H9 (cell line): Measurements from ENCODE around the gene CFAP77. TPM values are rescaled to one million over a fixed set of nuclear protein-coding genes. Genes with fewer than 3 reads are reported as not detected.

Experiments used
- DNase-seq: peaks from one replicate; pipeline ENCODE4 v3.0.0-alpha.2; 2017
- H2AFZ ChIP-seq: one replicate; pipeline ENCODE4 v1.6.1; 2013; ENCODE audit warnings: mild to moderate bottlenecking, low read length, control low read depth, moderate library complexity
- H2AK5ac ChIP-seq: 2 replicates; pipeline ENCODE4 v1.6.1; 2013; ENCODE audit warnings: low read length, control low read depth, mixed read lengths; ENCODE audit not compliant: insufficient read length
- H2BK120ac ChIP-seq: one replicate; pipeline ENCODE4 v1.6.1; 2013; ENCODE audit warnings: low read depth, mild to moderate bottlenecking, low read length, control low read depth, inconsistent platforms; ENCODE audit not compliant: poor library complexity, severe bottlenecking
- H2BK12ac ChIP-seq: 2 replicates; pipeline ENCODE4 v1.6.1; 2013; ENCODE audit warnings: low read length, control low read depth, mixed read lengths, low read depth; ENCODE audit not compliant: insufficient read length
- H2BK15ac ChIP-seq: 2 replicates; pipeline ENCODE4 v1.6.1; 2013; ENCODE audit warnings: low read depth, low read length, control low read depth
- H2BK20ac ChIP-seq: one replicate; pipeline ENCODE4 v1.6.1; 2013; ENCODE audit warnings: low read depth, mild to moderate bottlenecking, low read length, control low read depth, inconsistent platforms; ENCODE audit not compliant: poor library complexity, severe bottlenecking
- H2BK5ac ChIP-seq: 2 replicates; pipeline ENCODE4 v1.6.1; 2013; ENCODE audit warnings: low read length, control low read depth, mixed read lengths; ENCODE audit not compliant: insufficient read length
- H3K14ac ChIP-seq: 2 replicates; pipeline ENCODE4 v1.6.1; 2013; ENCODE audit warnings: low read length, control low read depth; ENCODE audit not compliant: insufficient read depth
- H3K18ac ChIP-seq: 2 replicates; pipeline ENCODE4 v1.6.1; 2013; ENCODE audit warnings: low read depth, mild to moderate bottlenecking, mixed read lengths, low read length, control low read depth; ENCODE audit not compliant: insufficient read length
- H3K23ac ChIP-seq: 2 replicates; pipeline ENCODE4 v1.6.1; 2013; ENCODE audit warnings: low read length, control low read depth, mixed read lengths, low read depth; ENCODE audit not compliant: insufficient read length
- H3K23me2 ChIP-seq: 2 replicates; pipeline ENCODE4 v1.6.1; 2013; ENCODE audit warnings: low read depth, mild to moderate bottlenecking, mixed read lengths, low read length, control low read depth; ENCODE audit not compliant: insufficient read length, poor library complexity, severe bottlenecking
- H3K27ac ChIP-seq: 2 replicates; pipeline ENCODE4 v1.5.1; 2013; ENCODE audit warnings: low read length, control low read depth, mixed read lengths, low read depth; ENCODE audit not compliant: insufficient read length
- H3K27me3 ChIP-seq: 2 replicates; pipeline ENCODE4 v1.6.1; 2013; ENCODE audit warnings: low read length, control low read depth, inconsistent platforms; ENCODE audit not compliant: insufficient read depth
- H3K4ac ChIP-seq: 2 replicates; pipeline ENCODE4 v1.6.1; 2013; ENCODE audit warnings: low read depth, mild to moderate bottlenecking, control low read depth, inconsistent platforms, low read length, moderate library complexity
- H3K4me1 ChIP-seq: 2 replicates; pipeline ENCODE4 v1.6.1; 2013; ENCODE audit warnings: low read length, control low read depth, inconsistent platforms; ENCODE audit not compliant: insufficient read depth
- H3K4me2 ChIP-seq: 2 replicates; pipeline ENCODE4 v1.6.1; 2013; ENCODE audit warnings: low read length, control low read depth, mixed read lengths; ENCODE audit not compliant: insufficient read length, insufficient read depth
- H3K56ac ChIP-seq: 2 replicates; pipeline ENCODE4 v1.6.1; 2013; ENCODE audit warnings: low read depth, mild to moderate bottlenecking, mixed read lengths, low read length, control low read depth; ENCODE audit not compliant: insufficient read length
- H3K79me1 ChIP-seq: 2 replicates; pipeline ENCODE4 v1.6.1; 2013; ENCODE audit warnings: low read depth, mild to moderate bottlenecking, moderate library complexity, low read length, control low read depth, inconsistent platforms; ENCODE audit not compliant: insufficient read depth, poor library complexity, severe bottlenecking
- H3K79me2 ChIP-seq: 2 replicates; pipeline ENCODE4 v1.6.1; 2013; ENCODE audit warnings: low read length, control low read depth, inconsistent platforms; ENCODE audit not compliant: insufficient read depth
- H3K9ac ChIP-seq: 2 replicates; pipeline ENCODE4 v1.6.1; 2013; ENCODE audit warnings: low read length, control low read depth, mixed read lengths; ENCODE audit not compliant: insufficient read length; ENCODE audit errors: extremely low read depth
- H3K9me3 ChIP-seq: one replicate; pipeline ENCODE4 v1.6.1; 2013; ENCODE audit warnings: low read depth, low read length, inconsistent platforms; ENCODE audit not compliant: control insufficient read depth
- H3T11ph ChIP-seq: one replicate; pipeline ENCODE4 v1.6.1; 2013; ENCODE audit warnings: mild to moderate bottlenecking, low read length, control low read depth, inconsistent platforms
- H4K20me1 ChIP-seq: one replicate; pipeline ENCODE4 v1.6.1; 2013; ENCODE audit not compliant: control insufficient read depth, insufficient read length, insufficient read depth
- H4K5ac ChIP-seq: 2 replicates; pipeline ENCODE4 v1.6.1; 2013; ENCODE audit warnings: low read depth, mild to moderate bottlenecking, mixed read lengths, low read length, control low read depth; ENCODE audit not compliant: insufficient read length
- H4K8ac ChIP-seq: replicated peaks from 2 replicates; pipeline ENCODE4 v1.6.1; 2013; ENCODE audit warnings: low read length, control low read depth, mixed read lengths, low read depth; ENCODE audit not compliant: insufficient read length
- H4K91ac ChIP-seq: 2 replicates; pipeline ENCODE4 v1.6.1; 2013; ENCODE audit warnings: low read depth, mild to moderate bottlenecking, moderate library complexity, mixed read lengths, low read length, control low read depth; ENCODE audit not compliant: insufficient read length
- H3K27ac Mint-ChIP-seq, 3 experiments: 2 replicates in 2 of 3; 3 replicates in 1 of 3; pipeline ENCODE4 v1.8.0; 2020 to 2021; ENCODE audit warnings: mixed read lengths in 3 of 3, mild to moderate bottlenecking in 1 of 3, moderate library complexity in 1 of 3
- H3K27me3 Mint-ChIP-seq: 2 replicates; pipeline ENCODE4 v1.8.0; 2021; ENCODE audit warnings: low read depth, mild to moderate bottlenecking, moderate library complexity, mixed read lengths
- H3K36me3 Mint-ChIP-seq, 3 experiments: 2 replicates in 2 of 3; 3 replicates in 1 of 3; pipeline ENCODE4 v1.8.0; 2020 to 2021; ENCODE audit warnings: low read depth in 3 of 3, mixed read lengths in 3 of 3; ENCODE audit not compliant: insufficient read depth in 1 of 3
- H3K4me1 Mint-ChIP-seq, 2 experiments: 2 replicates each; pipeline ENCODE4 v1.8.0; 2020; ENCODE audit warnings: mixed read lengths in 2 of 2
- H3K4me3 Mint-ChIP-seq, 2 experiments: 2 replicates in 1 of 2; 3 replicates in 1 of 2; pipeline ENCODE4 v1.8.0; 2020 to 2021; ENCODE audit warnings: mild to moderate bottlenecking in 2 of 2, mixed read lengths in 2 of 2, moderate library complexity in 1 of 2
- H3K9me3 Mint-ChIP-seq, 2 experiments: 2 replicates in 1 of 2; 3 replicates in 1 of 2; pipeline ENCODE4 v1.8.0; 2020; ENCODE audit warnings: mild to moderate bottlenecking in 2 of 2, mixed read lengths in 2 of 2, moderate library complexity in 1 of 2
- CTCF ChIP-seq: fragments of 200-600 bp; sonication (generic); conservative IDR thresholded peaks from 3 replicates; pipeline ENCODE4 v1.8.0; 2021; ENCODE audit warnings: antibody characterized with exemption, mild to moderate bottlenecking
- WGBS: extraction: QIAGEN DNeasy Blood & Tissue Kit; methylation state at CpG from one replicate; pipeline ENCODE4 v1.1.7; 2013; ENCODE audit warnings: missing lambda C conversion rate, low lambda C conversion rate, mixed read lengths; ENCODE audit not compliant: insufficient read length; ENCODE audit errors: extremely low coverage; 5-methylcytosine and 5-hydroxymethylcytosine counted together
- total RNA-seq: library from RNA; stranded (reverse); gene quantifications from 2 replicates; pipeline ENCODE4 v1.2.1, GENCODE V29; 2021

CFAP77 gene
- total RNA-seq, 1 experiment from 2014 or later = 0.72 TPM

GRCh38 chr9:132539096-132539495 lies 129.1 kb downstream of the CFAP77 start:
- H2BK120ac ChIP-seq = no peak overlapping the region
- no peak overlapping the region for H2AK5ac ChIP-seq
- no peak overlapping the region for H4K8ac ChIP-seq
- H2AFZ ChIP-seq = no peak overlapping the region
- H3K9ac ChIP-seq = no peak overlapping the region
- H4K20me1 ChIP-seq = no peaks in the 10 kb centered on the region
- no peak overlapping the region for H4K91ac ChIP-seq
- no peak overlapping the region for H2BK15ac ChIP-seq
- no peak overlapping the region for H3K56ac ChIP-seq
- H3K4me1 Mint-ChIP-seq = peaks cover 17 to 19% of the 10 kb centered on the region in 2 experiments
- no peak overlapping the region for H3K4me2 ChIP-seq
- no peak overlapping the region for H2BK12ac ChIP-seq
- TF ChIP-seq CTCF = no peak
- WGBS = no CpG with 5 or more reads among the region's 7 CpGs
- H3K14ac ChIP-seq = no peak overlapping the region
- peaks cover 7 to 9% (median 7%) of the 10 kb centered on the region in 3 experiments; a peak in 6 of 7 replicates for H3K36me3 Mint-ChIP-seq
- no peak overlapping the region for H3K27ac ChIP-seq
- H3K79me2 ChIP-seq = no peaks in the 10 kb centered on the region
- no peak for DNase-seq
- H3K4me3 Mint-ChIP-seq = no peak overlapping the region
- H3K18ac ChIP-seq = no peak overlapping the region
- H3K27me3 Mint-ChIP-seq = peaks cover 10% of the 10 kb centered on the region
- H3K9me3 ChIP-seq = no peaks in the 10 kb centered on the region
- peaks cover 20 to 24% of the 10 kb centered on the region in 2 experiments for H3K9me3 Mint-ChIP-seq
- H3K23me2 ChIP-seq = no peaks in the 10 kb centered on the region
- no peak overlapping the region for H2BK5ac ChIP-seq
- H3K4me1 ChIP-seq = peaks cover 4% of the 10 kb centered on the region; the same call in 1 of the 2 replicates
- H3T11ph ChIP-seq = no peak overlapping the region
- H3K79me1 ChIP-seq = no peaks in the 10 kb centered on the region
- H3K27ac Mint-ChIP-seq = no peak overlapping the region; a peak in 1 of 7 replicates
- H2BK20ac ChIP-seq = no peak overlapping the region
- H3K27me3 ChIP-seq = no peaks in the 10 kb centered on the region
- H3K23ac ChIP-seq = no peak overlapping the region
- no peak overlapping the region for H3K4ac ChIP-seq
- no peak overlapping the region for H4K5ac ChIP-seq
